Activated T-cell treated with anti-CD3 and anti-CD28 coated beads for 48 hours (primary cell): ENCODE measurements around the gene TMEM128.
"Not testable (repeated sequence)": the region's sequence is repeated elsewhere in the genome, so short reads cannot be mapped to it uniquely, and the experiment has no call there.

Source experiments
- DNase-seq: peaks from one replicate; pipeline ENCODE4 v3.0.0-alpha.2; 2020; ENCODE audit warnings: low read depth

Gene TMEM128

DNA sequence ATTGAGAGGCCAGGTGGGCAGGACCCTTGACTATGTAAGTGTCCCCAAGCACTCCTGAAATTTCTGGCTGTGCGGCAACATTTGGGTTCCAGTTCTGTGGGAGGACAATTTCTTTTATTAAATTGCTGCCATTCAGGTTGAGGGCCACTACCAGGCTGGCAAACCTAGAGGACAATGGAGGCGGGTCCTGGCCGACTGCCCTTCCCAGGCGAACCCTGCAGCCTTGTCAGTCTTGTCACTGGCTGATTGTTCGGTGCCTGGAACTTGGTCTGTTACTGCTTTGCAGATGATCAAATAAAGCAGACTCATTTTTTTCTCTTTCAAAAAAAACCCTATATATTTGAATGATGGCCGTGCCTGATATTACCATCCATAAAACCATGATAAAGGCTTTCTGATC lies 6.6 kb upstream of the TMEM128 start:
- no peak for DNase-seq

GRCh38 chr4:4254199-4254598 lies 6.2 kb upstream of the TMEM128 start:
- DNase-seq: no peak

GRCh38 chr4:4249866-4250265 lies 1.8 kb upstream of the TMEM128 start:
- no peak for DNase-seq

GRCh38 chr4:4249342-4249741 lies 1.3 kb upstream of the TMEM128 start:
- not testable (repeated sequence) for DNase-seq

- no peak for DNase-seq
Observed at GRCh38 chr4:4248885-4249203, 821 bp upstream of the TMEM128 start.

GRCh38 chr4:4247696-4248028 lies 361 bp downstream of the TMEM128 start:
- DNase-seq: no peak

- no peak for DNase-seq
Observed at GRCh38 chr4:4245172-4245571, 2.9 kb downstream of the TMEM128 start.

DNA sequence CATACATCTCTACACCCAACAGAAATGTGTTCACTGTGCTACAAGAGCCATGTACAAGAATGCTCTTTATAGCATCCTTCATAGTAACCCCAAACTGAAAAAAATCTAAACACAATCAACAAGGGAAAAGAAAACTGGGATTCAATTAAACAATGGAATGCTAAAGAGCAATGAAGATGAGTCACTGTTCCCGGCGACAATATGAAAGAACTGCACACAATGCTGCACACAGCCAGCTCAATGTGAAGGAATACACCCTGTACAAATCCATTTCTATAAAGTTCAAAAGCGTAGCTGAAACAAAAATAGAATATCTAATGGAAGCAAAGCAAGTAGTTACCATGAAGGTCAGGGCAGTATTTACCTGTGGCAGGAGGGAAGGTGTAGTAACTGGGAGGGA lies 8.5 kb downstream of the TMEM128 start:
- DNase-seq: not testable (repeated sequence)

- no peak for DNase-seq
Observed at GRCh38 chr4:4233610-4234009, 14.4 kb downstream of the TMEM128 start.

- no peak for DNase-seq
Observed at GRCh38 chr4:4228356-4228668, 19.7 kb downstream of the TMEM128 start.

GRCh38 chr4:4227510-4228355 lies 20.3 kb downstream of the TMEM128 start:
- no peak for DNase-seq

GRCh38 chr4:4226606-4227438 lies 21.2 kb downstream of the TMEM128 start, which contains the start of gene OTOP1:
OTOP1 (minus strand) TSS chr4:4226929; CDS start chr4:4226864, 65 bp downstream.
- no peak for DNase-seq

GRCh38 chr4:4225915-4226605 lies 22.0 kb downstream of the TMEM128 start:
- no peak for DNase-seq

DNA sequence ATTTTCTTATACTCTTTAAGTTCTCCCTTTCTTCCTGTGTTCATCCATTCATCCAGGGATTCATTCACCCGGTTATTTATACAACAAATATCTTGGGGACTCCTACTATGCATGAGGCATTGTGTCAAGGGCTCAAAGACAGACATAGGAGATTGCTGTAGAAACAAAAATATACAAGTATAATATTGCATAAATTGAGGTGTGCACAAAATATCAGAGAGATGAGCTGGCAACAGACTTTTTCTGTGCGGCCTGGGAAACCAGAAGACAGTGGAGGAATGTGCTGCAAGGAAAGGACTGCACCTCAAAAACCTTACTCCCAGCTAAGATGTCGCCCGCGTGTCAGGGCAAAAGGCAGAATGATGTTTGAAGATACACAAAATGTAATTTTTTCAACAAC lies 30.9 kb downstream of the TMEM128 start:
- no peak for DNase-seq

GRCh38 chr4:4216648-4217047 lies 31.4 kb downstream of the TMEM128 start:
- no peak for DNase-seq

DNA sequence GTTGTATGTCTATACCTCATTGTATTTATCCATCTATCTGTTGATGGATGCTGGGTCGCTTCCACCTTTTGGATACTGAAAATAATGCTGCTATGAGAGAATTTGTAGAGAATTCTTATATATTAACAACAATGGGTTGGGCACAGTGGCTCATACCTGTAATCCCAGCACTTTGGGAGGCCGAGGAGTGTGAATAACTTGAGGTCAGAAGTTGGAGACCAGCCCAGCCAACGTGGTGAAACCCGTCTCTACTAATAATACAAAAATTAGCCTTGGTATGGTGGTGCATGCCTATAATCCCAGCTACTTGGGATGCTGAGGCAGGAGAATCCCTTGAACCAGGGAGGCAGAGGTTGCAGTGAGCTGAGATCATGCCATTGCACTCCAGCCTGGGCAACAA lies 34.3 kb downstream of the TMEM128 start:
- not testable (repeated sequence) for DNase-seq

- no peak for DNase-seq
Observed at GRCh38 chr4:4206204-4206603, 41.8 kb downstream of the TMEM128 start.

GRCh38 chr4:4204401-4204745 lies 43.6 kb downstream of the TMEM128 start:
- no peak for DNase-seq

DNA sequence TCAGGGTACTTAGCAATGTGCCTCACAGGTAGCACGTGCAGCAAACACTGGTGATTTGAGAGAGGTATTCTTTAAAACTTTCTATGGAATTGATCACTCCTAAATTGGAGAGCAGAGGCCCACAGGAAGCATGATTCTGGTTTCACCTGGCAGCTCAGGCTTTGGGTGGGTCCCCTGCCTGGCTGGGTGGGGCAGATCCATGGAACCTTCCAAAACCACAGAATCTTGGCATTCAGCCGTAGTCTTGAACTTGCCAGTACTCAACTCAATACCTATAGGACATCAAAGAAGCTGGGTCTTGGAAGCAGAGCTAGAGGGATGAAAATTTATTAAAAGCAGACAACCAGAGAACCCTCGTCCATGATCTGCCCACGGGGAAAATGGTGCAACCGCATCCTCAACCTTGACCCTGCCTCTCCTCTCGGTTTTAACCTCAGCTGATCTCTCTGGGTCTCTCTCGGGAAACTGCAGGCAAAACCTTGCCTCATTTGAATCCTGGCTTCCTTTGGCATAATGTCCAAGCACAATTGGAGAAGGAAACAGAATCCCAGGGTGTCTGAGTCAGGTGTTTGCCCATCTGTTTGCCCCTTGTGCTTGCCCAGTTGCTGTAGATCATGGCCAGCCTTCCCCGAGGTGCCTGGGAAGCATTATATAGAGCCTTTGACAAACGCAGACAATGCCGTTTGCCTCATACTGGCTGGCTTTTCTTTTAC lies 44.2 kb downstream of the TMEM128 start:
- no peak for DNase-seq

DNA sequence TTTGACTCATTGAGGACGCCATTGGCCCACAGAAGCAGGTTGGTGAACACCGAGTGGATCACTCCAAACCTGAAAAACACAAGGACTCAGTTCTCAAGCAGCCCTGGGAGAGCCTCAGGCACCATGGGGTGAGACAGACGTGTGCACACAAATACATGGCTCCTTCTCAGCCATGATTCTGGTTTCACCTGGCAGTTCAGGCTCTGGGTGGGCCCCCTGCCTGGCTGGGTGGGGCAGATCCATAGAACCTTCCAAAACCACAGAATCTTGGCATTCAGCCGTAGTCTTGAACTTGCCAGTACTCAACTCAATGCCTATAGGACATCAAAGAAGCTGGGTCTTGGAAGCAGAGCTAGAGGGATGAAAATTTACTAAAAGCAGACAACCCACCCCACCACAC lies 45.5 kb downstream of the TMEM128 start:
- no peak for DNase-seq

DNA sequence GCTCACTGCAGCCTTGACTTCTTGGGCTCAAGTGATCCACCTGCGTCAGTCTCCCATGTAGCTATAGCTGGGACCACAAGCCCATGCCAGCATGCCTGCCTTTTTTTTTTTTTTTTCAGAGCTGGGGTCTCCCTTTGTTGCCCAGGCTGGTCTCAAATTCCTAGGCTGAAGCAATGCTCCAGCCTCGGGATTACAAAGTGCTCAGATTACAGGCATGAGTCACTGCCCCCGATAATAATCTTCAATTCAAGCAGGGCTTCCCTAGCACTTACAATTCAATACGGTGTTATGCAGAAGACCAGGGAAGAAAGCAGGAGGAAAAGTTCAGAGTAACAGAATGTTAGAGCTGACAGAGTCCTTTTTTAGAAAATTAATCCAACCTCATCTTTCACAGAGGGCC lies 47.4 kb downstream of the TMEM128 start:
- no peak for DNase-seq

GRCh38 chr4:4195354-4195753 lies 52.7 kb downstream of the TMEM128 start:
- no peak for DNase-seq
